Esophagus squamous epithelium (tissue), 5 donors: ENCODE measurements around the gene UCKL1. TPM values are rescaled to one million over a fixed set of nuclear protein-coding genes. Genes with fewer than 3 reads are reported as not detected.

ENCODE experiments used
- DNase-seq: peaks from one replicate; lab custom pipeline; 2025; lab: John Stamatoyannopoulos, UW
- H3K27ac ChIP-seq, 4 donors: fragments of 200-600 bp; sonication (generic); one replicate each; pipeline ENCODE4 v1.5.1; 2016 to 2019; ENCODE audit warnings: mild to moderate bottlenecking in 1 of 4
- H3K27me3 ChIP-seq, 4 donors: fragments of 200-600 bp; sonication (generic); 1 replicate in 3 of 4; 2 replicates in 1 of 4; pipeline versions ENCODE4 v1.5.1 to v1.6.0; 2017 to 2021; ENCODE audit warnings: antibody characterized with exemption in 1 of 4
- H3K36me3 ChIP-seq, 3 donors: fragments of 200-600 bp; sonication (generic); one replicate each; pipeline ENCODE4 v1.5.1; 2016 to 2019
- H3K4me1 ChIP-seq, 3 donors: fragments of 200-600 bp; sonication (generic); one replicate each; pipeline ENCODE4 v1.5.1; 2017 to 2019
- H3K4me3 ChIP-seq, 4 donors: fragments of 200-600 bp; sonication (generic); 1 replicate in 3 of 4; 2 replicates in 1 of 4; pipeline ENCODE4 v1.5.1; 2016 to 2019; ENCODE audit warnings: mild to moderate bottlenecking in 2 of 4, moderate library complexity in 1 of 4
- H3K9me3 ChIP-seq, 3 donors: fragments of 200-600 bp; sonication (generic); one replicate each; pipeline ENCODE4 v1.5.1; 2016 to 2019
- POLR2A ChIP-seq, 4 donors: fragments of 450-650 bp; IDR thresholded peaks; one replicate each; pipeline ENCODE4 v1.6.1; 2017; ENCODE audit warnings: antibody characterized with exemption in 4 of 4, mild to moderate bottlenecking in 4 of 4, moderate library complexity in 3 of 4
- WGBS, 2 donors: methylation state at CpG; one replicate each; pipeline ENCODE4 v1.1.5; 2018; 5-methylcytosine and 5-hydroxymethylcytosine counted together
- intact Hi-C: fragments of 100-400 bp; cut with DNase I; formaldehyde crosslinking; loops from one replicate; pipeline ENCODE4 v1.15.0; 2022
- total RNA-seq, 4 donors: library from RNA; depleted of rRNA; stranded (reverse); fragments of >200 nt; gene quantifications; one replicate each; pipeline ENCODE4 v1.1.0, GENCODE V29; 2016
- TF ChIP-seq, protein P1 (sequence below), 6 experiments: fragments of 450-650 bp in 4 of 6; fragments of 200-600 bp in 2 of 6; sonication (generic) in 2 of 6; IDR thresholded peaks; one replicate each; pipeline ENCODE4 v1.5.1; 2016 to 2019; ENCODE audit warnings: antibody characterized with exemption in 6 of 6, mild to moderate bottlenecking in 4 of 6, moderate library complexity in 4 of 6
- donor health status: DM: yes; HTN: yes; CAD: no.

UCKL1 gene
- total RNA-seq, 4 donors from 2014 or later, result 23.1 to 38.0 (median 25.6) TPM

GRCh38 chr20:63979557-63980316 is 23.5 kb upstream of the UCKL1 start, which contains the start of gene SAMD10:
TSS of gene SAMD10 (minus strand) at chr20:63979642. CDS start at chr20:63979467, 175 bp downstream.
- Histone ChIP-seq H3K9me3 (no peaks in the 10 kb centered on the region), H3K4me3 (peak within 1 kb of the TSS; percentile 81 to 99 (median 90)), H3K36me3 (peaks cover 0 to 47% (median 10%) of the 10 kb centered on the region in 3 donors), H3K27ac (peak within 1 kb of the TSS; percentile 86 to 95 (median 89)), H3K27me3 (no peaks in the 10 kb centered on the region), H3K4me1 (peaks cover 37 to 59% (median 44%) of the 10 kb centered on the region in 3 donors)
- TF ChIP-seq POLR2A (IDR thresholded peaks at IDR 0.05), result no peak
- TF ChIP-seq, protein P1, sequence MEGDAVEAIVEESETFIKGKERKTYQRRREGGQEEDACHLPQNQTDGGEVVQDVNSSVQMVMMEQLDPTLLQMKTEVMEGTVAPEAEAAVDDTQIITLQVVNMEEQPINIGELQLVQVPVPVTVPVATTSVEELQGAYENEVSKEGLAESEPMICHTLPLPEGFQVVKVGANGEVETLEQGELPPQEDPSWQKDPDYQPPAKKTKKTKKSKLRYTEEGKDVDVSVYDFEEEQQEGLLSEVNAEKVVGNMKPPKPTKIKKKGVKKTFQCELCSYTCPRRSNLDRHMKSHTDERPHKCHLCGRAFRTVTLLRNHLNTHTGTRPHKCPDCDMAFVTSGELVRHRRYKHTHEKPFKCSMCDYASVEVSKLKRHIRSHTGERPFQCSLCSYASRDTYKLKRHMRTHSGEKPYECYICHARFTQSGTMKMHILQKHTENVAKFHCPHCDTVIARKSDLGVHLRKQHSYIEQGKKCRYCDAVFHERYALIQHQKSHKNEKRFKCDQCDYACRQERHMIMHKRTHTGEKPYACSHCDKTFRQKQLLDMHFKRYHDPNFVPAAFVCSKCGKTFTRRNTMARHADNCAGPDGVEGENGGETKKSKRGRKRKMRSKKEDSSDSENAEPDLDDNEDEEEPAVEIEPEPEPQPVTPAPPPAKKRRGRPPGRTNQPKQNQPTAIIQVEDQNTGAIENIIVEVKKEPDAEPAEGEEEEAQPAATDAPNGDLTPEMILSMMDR (IDR thresholded peaks at IDR 0.05), result peak in 4 of 6 experiments; percentile 14 to 55 (median 42)
- DNase-seq, result no peak
- intact Hi-C loops, result loop anchor here (10.0 kb wide), 1 partner anchor 55 kb away; the partner anchor contains the start of gene C20orf204
- WGBS, 2 donors, result 0 to 3% methylated on average over 2 to 8 of the region's 52 CpGs

- peaks cover 39 to 65% (median 48%) of the 10 kb centered on the region in 3 donors for H3K4me1 ChIP-seq
- H3K4me3 ChIP-seq, result peak overlapping the region; percentile 44 to 99 (median 90)
- H3K27ac ChIP-seq, result peak overlapping the region; percentile 86 to 95 (median 88)
- peaks cover 0 to 43% (median 7%) of the 10 kb centered on the region in 3 donors for H3K36me3 ChIP-seq
- DNase-seq, result no peak
- no CpG with 5 or more reads among the region's 47 CpGs for WGBS, 2 donors
- no peaks in the 10 kb centered on the region for H3K9me3 ChIP-seq
- TF ChIP-seq POLR2A (IDR thresholded peaks at IDR 0.05), result no peak
- TF ChIP-seq, protein P1 (IDR thresholded peaks at IDR 0.05), result no peak
- intact Hi-C loops, result no loop called here
- no peaks in the 10 kb centered on the region for H3K27me3 ChIP-seq
Observed at GRCh38 chr20:63979229-63979556, 23.0 kb upstream of the UCKL1 start.

DNA sequence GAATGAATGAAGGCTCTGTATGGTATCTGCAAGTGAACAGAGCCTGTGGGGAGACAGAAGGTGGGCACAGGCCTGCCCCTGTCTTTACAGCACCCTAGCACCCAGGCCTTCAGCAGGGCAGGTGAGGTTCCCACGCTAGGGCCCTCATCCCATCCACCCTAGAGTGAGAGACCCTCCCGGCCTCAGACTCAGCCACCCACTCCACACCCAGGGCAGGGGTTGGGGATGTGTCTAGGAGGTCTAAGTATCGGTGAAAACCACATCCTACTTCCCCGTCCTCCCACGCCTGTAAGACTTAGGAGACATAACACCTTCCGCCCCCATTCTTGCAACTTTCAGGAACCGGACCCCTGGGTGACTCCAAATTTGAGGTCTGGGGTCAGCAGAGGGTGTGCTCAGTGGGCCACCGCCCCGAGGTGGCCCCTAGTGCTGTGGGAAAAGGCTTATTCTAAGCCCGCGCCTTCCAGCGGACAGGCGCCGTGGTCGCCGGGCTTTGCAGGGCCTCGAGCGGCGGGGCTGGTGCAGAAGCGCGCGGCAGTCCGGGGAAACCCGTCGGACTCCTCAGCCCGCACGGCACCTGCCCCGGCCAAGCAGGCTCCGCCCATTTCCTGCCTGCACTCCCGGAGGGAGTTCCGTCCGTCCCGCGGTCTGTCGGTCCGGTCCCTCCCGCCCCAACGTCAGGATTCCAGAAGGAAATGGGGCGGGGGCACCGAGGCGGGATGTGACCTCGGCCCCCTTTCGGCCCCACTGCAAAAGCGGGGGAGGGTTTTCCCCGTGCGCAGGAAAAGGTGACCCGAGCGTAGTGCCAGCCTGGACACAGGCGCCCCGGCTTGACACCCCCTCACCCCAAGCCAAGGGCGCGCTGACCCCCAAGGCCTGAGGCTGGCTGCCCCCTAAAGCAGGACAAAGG is 22.4 kb upstream of the UCKL1 start:
- intact Hi-C loops, result no loop called here
- no peak for DNase-seq
- 18 to 70% methylated on average over 2 to 5 of the region's 52 CpGs for WGBS, 2 donors
- Histone ChIP-seq H3K36me3 (peaks cover 0 to 37% (median under 1%) of the 10 kb centered on the region in 3 donors), H3K9me3 (no peaks in the 10 kb centered on the region), H3K27me3 (no peaks in the 10 kb centered on the region), H3K4me1 (peaks cover 44 to 71% (median 49%) of the 10 kb centered on the region in 3 donors), H3K27ac (peak overlapping the region; percentile 86 to 95 (median 88)), H3K4me3 (peak overlapping the region; percentile 44 to 99 (median 90))
- peak in 2 of 4 donors; percentile 24 to 27 for TF ChIP-seq POLR2A (IDR thresholded peaks at IDR 0.05)
- TF ChIP-seq, protein P1 (IDR thresholded peaks at IDR 0.05), result no peak

DNA sequence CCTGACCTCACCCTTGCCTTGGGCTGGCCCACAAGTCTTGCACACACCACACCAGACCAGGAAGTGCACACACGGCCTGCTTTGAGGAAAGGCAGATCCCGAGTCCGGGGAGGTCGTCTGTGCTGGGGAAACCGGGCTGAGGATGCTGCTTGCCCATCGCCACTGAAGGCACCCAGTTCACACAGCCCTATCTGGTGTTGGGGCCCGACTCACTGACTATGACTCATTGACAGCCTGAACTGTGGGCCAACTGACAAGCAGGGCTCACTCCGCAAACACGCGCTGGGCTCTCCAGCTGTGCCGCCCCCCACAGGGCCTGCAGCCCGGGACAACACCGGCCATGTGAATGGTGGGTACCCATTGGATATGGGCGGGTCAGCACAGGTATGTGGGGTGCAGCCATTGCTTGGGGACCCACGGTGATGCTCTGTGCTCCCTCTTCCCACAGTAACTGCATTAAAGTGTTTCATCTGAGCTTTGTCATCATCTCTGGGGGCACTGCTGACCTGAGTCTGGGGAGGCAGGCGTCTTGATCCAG is 21.6 kb upstream of the UCKL1 start:
- 38 to 50% methylated on average over 2 to 9 of the region's 16 CpGs for WGBS, 2 donors
- Histone ChIP-seq H3K27me3 (no peaks in the 10 kb centered on the region), H3K9me3 (no peaks in the 10 kb centered on the region), H3K36me3 (peaks cover 0 to 29% (median 0%) of the 10 kb centered on the region in 3 donors), H3K27ac (peak overlapping the region; percentile 86 to 95 (median 88)), H3K4me1 (peaks cover 43 to 69% (median 49%) of the 10 kb centered on the region in 3 donors), H3K4me3 (peak overlapping the region in 2 of 4 donors; percentile 96 to 99)
- intact Hi-C loops, result no loop called here
- TF ChIP-seq POLR2A (IDR thresholded peaks at IDR 0.05), result no peak
- TF ChIP-seq, protein P1 (IDR thresholded peaks at IDR 0.05), result no peak
- DNase-seq, result no peak
